GM21423 (cell line): ENCODE measurements around the gene RHOC.

Experiments
- ATAC-seq: cut with Tn5 transposase; IDR thresholded peaks from one replicate; pipeline ENCODE4 v1.9.1; 2021; ENCODE audit warnings: mild to moderate bottlenecking, moderate library complexity; ENCODE audit not compliant: unreplicated experiment

Gene RHOC

DNA sequence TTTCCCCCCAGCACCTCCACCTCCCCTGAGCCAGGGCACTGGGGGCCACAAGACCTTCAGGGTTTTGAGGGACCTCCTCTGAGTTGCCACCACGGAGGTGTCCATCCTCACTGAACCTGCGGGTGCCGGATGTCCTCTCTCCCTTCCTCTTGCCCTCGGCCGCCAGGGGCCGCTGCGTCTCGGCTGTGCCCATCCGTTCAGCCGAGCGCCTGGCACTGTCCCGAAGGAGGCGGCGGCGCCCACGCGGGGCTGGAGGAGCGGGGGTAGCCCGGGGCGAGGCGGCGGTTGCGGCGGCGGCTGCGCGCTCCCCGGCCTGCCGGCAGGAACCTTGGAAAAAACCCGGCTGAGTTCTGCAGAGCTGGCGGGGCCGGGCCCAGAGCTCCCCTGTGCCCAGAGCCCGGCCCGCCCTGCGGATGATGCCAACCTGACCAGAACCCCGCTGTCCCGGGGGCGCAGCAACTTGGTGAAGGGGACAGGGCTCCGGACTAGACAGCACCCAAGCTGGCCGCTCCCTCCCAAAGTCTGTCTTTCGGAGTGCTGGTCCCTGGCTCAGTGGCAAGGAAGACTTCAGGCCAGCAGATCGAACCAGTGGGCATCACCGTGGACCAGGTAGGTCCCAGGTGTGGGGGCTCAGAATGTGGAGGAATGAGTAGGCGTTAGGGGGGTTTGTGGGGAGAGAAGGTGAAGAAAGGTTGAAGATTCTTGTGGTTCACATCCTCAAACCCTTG, 11.9 kb upstream of the RHOC start:
- no peak for ATAC-seq

DNA sequence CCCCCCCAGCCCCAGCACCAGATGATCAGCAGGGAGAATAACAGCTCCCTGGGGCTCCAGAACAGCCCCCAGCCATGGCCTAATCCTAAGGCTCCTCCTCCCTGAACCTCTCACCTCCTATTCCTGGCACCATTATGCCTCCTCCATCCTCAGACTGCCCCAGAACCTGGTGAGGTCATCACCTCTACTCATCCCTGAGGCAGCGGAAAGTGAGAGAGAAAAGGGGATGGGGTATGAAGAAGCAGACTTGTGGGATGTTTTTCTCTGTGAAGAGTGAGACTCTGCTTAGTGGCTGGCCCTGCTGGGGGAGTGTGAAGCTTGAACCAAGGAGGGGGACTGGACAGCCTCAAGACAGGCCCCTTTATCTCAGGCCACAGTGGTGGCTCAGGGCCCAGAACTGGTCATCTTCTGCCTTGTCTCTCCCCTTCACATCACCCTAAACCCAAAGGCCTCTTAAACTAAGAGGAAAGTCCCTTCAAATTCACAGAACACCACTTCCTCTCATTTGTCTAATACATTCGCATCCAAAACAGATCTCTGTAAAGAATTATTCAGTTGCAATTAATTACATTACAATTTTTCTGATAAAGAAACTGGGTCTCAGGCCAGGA, 10.4 kb upstream of the RHOC start:
- no peak for ATAC-seq

DNA sequence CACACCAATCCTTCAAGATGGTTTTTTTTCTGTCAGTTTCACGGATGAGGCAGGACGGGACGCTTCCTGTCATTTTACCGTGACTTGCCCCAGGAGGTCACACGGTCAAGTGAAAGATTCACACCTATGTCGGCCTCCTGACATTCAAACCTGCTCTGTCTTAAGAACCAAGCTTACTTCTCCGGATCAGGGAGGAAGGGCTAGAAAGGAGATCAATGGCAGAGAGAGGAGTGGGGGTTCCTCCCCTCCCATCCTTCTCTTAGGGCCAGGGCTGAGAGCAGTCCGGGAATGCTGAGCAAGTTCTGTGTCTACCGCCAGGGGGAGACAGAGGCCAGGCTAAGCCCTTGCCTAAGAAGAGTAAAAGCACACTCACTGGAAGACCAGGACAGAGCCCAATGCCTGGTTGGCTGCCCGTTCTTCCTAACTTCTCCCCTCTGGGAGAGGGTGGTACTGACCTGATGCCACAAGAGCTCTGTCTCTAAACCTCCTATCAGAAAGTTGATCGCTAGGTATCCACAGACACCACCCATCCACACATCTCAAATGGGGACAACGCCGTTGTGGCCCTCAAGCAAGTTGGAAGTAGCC, 9.3 kb upstream of the RHOC start:
- ATAC-seq = peak; percentile 23

GRCh38 chr1:112715264-112716053, 8.5 kb upstream of the RHOC start, which contains the start of gene PPM1J:
Gene PPM1J, minus strand, starts transcription at chr1:112715332. Its CDS starts 31 bp downstream, at chr1:112715301.
- ATAC-seq = peak; percentile 77

GRCh38 chr1:112714313-112715263, 7.7 kb upstream of the RHOC start:
- ATAC-seq = no peak

- ATAC-seq = peak; percentile 24
Measured at GRCh38 chr1:112713466-112714312, 6.8 kb upstream of the RHOC start.

DNA sequence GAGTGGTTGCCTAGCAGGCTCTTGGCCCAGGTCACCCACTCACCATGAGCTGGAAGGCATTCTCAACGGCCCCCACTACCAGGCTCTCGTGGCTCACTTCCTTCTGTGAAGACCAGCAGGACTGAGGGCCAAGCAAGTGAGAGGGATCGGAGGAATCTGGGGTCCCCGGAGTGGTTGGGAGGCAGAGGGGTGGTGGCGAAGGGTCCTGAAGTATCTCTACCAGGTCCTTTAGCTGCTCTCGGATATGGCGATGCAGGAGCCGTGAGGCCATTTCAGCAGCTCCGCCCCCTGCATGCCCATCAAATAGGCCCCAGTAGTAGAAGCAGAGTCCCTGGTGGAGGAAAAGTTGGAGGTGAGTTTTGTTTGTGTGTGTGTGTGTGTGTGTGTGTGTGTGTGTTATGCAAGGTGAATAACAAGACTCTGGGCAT, 5.8 kb upstream of the RHOC start:
- no peak for ATAC-seq

DNA sequence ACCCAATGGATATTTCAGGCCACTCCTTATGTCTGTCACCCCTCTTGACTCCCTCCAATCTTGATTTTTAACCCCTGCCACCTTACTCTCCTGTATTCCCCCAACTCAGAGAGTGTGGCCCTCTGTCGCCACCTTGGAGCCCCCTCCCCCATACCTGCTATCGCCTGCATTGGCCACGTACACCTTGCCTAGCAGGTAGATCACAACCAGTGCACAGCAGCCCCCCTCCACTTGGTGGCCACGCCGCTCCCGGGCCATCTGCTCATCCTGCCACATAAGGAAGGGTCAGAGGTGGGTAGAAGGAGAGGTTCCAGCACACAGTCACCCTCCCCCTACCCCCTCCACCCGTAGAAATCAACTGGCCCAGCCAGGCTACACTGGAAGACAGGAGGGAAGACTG, 5.3 kb upstream of the RHOC start:
- no peak for ATAC-seq

GRCh38 chr1:112711670-112712069, 4.7 kb upstream of the RHOC start:
- no peak for ATAC-seq

- ATAC-seq = no peak
Measured at GRCh38 chr1:112711041-112711440, 4.1 kb upstream of the RHOC start.

DNA sequence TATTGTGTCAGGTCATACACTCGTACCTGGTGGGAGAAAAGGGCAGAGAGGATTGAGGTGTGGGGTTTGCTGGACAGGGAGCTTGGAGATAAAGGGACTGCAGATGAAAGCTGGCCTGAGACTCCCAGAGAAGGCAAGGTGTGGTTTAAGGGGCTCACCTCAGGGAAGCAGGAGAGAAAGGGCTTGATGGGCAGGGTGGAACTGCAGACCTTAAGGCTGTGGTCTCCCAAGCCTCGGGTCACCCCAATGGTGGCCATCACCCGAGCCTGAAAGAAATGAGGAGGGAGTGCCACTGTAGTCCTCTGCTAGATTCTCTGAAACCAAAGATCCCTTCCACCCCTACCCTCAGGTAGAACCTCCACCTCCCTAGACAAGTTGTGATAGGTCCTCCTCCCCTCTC, 3.7 kb upstream of the RHOC start:
- no peak for ATAC-seq

DNA sequence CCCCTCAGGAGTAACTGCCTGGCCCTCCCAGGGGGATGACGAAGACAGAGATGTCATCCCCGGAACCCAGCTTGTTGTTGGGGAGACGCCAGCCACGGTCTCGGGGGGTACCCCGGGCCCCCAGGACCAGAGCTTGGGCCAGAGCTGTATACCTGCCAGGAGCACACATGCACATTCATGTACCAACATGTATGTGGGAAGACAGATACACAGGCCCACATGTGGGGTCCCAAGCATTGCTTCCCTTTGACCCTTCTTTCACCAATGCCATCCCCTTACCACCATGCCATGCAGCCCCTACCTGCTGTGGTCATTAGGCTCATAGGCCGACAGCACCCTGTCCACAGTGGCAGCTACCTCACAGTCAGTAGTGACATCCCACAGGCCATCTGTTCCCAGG, 3.2 kb upstream of the RHOC start:
- no peak for ATAC-seq

DNA sequence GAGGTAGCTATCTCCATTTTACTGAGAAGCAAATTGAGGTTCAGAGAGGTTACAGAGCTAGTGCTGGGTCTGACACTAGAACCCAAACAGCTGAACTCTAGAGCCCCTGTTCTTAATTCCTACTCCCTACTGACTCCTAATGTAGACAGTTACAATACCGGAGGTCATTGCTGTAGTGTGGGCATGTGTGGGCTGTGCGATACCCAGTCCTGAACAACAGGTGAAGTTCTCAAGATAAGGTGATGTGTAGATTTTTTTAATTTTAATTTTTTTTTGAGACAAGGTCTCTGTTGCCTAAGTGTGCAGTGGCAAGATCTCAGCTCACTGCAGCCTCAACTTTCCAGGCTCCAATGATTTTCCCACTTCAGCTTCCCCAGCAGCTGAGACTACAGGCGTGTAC, 1.6 kb upstream of the RHOC start:
- no peak for ATAC-seq

GRCh38 chr1:112708002-112708448, 1.1 kb upstream of the RHOC start:
- no peak for ATAC-seq

- ATAC-seq = peak; percentile 48
Measured at GRCh38 chr1:112707221-112708001, 484 bp upstream of the RHOC start.

DNA sequence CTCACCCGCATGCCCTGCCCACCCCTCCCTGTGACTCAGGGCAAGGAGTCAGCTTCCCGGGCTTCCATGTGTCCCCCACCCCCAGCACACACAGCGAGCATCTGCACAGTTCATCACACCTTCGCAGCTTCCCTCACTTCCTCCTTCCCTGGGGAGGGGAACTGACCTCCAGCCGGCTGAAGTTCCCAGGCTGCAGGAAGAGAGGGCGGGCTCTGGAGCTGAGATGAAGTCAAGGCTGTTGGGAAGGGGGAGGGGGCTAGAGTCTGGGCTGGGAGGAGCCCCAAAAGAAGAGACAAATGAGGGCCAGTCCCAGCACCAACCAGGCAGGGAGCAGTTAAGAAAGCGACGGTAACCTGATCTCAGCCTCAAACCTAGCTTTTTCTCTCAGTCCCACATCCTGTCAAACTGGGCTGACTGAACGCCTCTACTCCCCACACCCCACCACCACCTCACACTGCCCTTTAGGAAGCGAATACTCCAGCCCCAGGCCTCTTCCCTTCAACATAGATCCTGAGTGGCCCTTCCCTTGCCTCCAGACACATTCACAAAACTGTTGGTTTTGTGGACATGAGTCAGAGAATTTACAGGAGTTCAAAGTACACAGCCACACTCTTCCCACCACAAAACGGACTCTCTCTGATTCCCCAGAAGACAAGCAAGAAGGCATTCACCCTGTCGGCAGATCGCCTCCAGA, 1.8 kb downstream of the RHOC start:
- ATAC-seq = peak; percentile 45

DNA sequence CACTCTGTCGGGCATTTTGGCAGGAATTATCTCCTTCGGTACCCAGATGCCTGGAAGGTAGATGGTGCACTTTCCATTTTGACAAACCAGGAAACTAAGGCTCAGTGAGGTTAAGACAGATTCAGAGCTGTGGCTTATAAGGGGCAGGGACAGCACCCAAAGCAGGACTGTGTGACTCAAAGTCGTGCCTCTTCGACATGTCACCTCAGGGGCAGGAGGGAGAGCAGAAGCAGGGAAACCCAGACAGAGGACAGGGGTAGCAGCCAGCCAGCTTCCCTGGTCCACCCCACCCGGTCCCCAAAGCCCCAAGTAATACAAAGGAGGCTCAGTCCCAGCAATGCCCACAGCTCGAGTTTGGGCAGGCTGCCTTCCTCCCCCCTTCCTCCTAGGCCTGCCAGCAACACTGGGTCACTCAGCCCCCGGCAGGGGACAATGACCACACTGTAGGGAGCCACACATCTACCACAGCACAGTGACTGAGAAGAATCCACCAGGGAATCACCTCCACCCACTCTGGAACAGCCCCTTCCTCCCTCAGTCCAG, 2.5 kb downstream of the RHOC start:
- ATAC-seq = peak; percentile 1

- ATAC-seq = no peak
Measured at GRCh38 chr1:112703706-112704105, 3.2 kb downstream of the RHOC start.
